Hepatic stellate cell (primary cell): Measurements from ENCODE around the gene CAP1.
"Not testable (repeated sequence)": the region's sequence is repeated elsewhere in the genome, so short reads cannot be mapped to it uniquely, and the experiment has no call there.

Experiments
- DNase-seq: peaks from one replicate; pipeline ENCODE4 v3.0.0; 2011; ENCODE audit warnings: low spot score

Gene CAP1

DNA sequence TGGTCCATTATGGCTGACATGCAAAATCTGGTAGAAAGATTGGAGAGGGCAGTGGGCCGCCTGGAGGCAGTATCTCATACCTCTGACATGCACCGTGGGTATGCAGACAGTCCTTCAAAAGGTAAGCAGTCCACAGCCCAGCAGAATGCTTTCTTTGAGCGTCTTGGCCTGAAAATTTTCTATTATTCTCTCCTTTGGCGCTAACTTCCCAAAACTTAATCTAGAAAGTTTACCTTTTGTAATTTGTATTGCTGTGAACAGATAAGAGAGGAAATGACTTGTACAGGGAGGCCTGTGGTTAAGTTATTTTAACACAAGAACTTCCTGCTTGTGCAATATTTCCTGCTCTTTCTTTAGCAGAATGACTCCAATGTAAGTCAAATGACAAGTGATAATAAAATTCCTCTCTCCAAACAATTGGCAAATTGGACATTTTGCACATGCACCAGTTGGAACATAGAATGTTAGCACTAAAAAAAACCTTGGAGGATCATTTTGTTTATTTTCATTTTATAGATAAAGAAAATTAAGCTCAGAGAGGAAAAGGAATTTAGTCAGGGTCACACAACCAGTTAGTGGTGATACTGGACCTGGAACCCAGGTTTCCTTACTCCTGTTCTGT, 18.9 kb downstream of the CAP1 start:
- DNase-seq = peak; percentile 23

GRCh38 chr1:40059960-40060750, 19.6 kb downstream of the CAP1 start:
- no peak for DNase-seq

DNA sequence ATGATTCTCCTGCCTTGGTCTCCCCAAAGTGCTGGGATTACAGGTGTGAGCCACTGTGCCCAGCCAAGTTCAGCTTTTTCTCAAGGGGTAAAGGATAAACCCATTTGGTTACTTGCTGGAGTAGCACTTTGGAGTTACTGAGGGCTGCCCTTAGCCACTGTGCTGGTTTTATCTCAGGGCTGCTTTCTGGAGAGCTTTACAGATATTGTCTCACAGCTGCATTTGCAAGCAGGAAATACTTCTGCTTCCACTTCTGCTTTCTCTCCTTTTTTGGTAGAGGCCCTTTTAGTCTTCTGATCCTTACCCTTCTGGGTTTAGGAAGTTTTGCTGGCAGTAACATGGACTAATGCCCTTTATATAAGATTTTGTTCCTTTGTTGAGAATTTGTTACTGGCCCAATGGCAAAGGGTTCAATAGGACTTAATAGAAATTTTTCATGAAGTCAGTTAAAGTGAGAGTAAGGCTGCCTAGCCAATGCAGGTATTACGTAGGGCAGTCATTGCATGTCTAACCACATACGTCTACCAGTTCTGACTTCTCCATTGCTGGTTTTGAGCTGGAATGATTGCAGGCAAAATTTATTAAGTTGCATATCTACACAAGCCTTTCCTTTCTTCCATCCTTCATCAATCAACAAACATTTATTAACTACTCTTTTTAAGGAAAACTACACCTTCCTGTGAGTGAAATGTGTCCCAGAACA, 24.4 kb downstream of the CAP1 start:
- DNase-seq = no peak

DNA sequence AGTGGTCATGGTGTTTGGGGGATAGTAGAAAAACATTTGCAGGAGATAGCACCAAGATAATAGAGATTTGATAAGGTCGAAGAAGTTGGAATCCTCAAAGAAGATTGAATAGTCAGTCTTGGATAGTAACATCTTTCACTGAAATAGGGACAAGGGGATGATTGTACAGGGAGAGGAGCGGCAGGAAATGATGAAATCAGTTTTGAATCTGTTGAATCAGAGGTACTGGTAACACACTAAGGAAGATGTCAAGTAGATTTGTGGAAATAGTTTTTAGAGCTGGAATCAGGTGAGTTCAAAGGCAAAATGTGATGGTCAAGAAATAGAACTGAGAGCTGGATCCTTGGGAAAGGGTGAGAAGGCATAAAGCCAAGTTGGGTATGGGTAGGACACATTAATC, 26.5 kb downstream of the CAP1 start:
- DNase-seq = no peak

GRCh38 chr1:40067851-40068250, 27.3 kb downstream of the CAP1 start:
- DNase-seq = no peak

DNA sequence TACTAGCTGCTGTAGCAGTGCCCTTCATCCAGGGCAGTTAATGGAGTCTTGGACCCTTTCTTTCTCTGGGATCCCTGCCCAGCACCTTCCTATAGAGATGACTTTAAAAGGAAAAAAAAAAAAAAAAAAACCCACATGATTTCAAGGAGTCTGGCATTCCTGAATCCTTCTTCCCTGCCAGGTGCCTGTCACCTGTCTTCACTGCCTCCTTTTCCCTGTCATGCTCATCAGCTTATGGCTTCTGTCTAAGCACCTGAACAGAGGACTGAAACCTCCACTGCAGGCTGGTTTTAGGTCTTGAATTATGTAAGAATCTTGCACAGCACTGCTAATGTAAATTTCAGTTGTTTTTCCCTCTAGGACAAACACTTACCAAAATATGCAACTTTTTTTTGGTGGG, 31.6 kb downstream of the CAP1 start:
- DNase-seq = no peak

DNA sequence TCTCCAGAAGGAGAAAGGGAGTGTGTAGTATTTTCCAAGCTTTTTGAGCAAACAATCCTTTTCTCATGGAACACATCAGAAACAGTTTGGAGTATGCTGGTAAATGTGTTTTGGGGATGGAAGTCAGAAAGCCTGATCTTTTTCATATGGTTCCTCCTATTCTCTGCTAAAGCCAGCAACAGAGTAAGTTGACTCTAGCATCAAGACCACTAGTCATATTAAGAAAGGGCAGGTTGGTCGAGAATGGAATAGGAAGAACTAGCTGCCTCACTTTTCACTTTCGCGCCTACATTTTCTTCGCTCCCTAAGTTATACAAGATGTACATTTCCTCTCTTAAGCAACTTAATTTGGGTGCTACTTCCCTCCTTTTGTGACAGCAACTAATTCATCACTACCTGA, 32.5 kb downstream of the CAP1 start:
- no peak for DNase-seq

DNA sequence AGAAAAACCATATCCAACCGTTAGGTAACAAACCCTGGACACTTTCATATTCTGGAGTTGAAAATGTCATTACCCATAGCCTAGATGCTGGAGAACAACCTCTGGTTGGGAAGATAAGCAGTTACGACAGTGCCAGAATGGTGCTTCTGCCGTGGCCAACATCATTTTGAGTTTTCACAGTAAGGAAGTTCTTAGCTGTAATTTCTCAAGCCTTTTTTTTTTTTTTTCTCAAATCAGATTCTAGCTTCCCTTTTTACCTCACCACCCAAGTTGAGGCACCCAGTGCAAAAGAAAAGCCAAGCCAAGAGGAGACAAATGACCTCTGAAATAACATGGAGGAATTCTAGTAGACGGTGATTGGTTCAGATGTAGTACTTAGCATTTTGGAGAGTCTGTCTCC, 34.7 kb downstream of the CAP1 start:
- DNase-seq = no peak

- peak; percentile 55 for DNase-seq
These were observed 36.4 kb downstream of the CAP1 start for GRCh38 chr1:40076895-40077312.

DNA sequence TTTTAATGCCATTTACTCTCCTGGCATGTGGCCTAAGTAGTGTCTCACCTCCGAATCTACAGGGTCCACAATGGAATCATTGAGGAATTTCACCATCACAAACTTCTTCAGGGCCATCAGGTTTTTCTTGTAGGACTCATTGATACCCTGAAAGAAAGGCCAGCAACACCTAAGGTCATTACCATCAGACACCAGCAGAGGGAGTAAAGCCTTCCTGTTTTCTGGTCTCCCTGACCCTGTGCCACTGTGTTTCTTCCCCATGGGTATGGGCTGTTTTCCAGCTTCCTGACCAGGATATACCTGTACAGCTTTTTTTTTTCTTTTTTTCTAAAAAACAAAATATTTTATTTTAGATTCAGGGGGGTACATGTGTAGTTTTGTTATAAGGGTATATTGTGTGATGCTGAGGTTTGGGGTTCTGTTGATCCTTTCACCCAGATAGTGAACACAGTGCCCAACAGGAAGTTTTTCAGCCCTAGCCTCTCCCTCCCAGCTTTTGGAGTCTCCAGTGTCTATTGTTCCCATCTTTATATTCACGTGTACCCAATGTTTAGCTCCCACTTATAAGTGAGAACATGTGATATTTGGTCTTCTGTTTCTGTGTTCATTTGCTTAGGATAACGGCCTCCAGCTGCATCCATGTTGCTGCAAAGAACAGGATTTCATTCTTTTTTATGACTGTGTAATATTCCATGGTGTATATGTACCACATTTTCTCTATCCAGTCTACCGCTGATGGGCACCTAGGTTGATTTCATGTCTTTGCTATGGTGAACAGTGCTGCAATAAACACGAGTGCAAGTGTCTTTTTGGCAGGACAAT, 38.2 kb downstream of the CAP1 start:
- DNase-seq = peak; percentile 29

- no peak for DNase-seq
These were observed 39.4 kb downstream of the CAP1 start for GRCh38 chr1:40079774-40080400.

DNA sequence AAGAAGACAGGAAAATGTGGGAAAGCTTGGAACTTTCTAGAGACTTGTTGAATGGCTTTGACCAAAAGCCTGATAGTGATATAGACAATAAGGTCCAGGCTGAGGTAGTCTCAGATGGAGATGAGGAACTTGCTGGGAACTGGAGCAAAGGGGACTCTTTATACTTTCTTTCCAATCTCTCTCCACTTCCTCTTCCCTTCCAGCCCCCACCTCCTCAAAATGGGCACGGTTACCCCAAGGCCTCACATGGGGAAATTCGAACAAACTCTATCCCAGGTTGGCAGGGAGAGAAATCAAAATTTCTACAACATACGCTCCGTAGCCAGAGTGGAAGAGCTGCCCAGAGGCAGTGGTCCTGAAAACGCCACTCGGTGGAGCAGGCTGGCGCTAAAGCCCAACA, 41.3 kb downstream of the CAP1 start:
- no peak for DNase-seq

DNA sequence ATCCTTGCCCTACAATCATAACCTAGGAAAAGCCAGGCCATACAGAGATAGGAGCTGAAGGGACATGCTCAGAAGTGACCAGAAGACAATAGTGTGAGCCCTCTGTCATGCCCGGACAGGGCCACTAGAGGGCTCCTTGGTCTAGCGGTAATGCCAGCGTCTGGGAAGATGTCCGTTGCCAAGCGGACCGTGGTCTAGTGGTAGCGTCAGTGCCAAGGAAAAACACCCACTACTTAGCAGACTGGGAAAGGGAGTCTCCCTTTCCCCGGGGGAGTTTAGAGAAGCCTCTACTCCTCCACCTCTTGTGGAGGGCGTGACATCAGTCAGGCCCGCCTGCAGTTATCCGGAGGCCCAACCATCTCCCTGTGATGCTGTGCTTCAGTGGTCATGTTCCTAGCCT, 44.2 kb downstream of the CAP1 start:
- not testable (repeated sequence) for DNase-seq

DNA sequence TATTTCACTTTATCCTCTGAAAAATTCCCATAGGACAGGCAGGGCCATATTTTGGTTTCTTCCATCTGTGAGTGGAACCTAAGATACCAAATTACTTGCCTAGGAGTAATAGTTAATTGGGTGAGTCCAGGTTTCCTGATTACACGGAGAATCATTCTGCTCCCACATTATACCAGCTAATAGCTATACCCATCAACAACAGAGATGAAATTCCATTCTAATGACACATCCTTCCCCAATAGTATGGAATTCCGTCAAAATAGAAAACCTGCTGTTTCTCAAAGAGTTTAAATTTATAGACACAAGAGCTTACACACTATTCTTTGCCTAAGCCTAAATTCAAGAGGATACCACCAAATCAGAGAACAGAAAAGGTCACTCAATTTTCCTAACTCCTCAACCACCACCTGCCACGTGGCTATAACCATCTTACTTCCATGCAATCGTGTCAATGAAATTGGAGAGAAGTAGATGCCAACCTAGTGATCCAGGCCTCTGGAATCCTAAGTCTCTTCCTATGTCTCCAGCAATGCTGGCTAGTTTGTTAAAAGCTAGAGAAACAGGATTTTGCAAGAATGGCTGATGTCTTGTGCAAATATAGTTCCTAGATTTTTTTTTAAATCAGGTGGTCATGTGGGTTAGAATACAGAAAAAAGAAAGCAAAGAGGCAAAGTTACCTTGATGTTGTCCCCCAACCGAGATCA, 50.3 kb downstream of the CAP1 start:
- DNase-seq = no peak

DNA sequence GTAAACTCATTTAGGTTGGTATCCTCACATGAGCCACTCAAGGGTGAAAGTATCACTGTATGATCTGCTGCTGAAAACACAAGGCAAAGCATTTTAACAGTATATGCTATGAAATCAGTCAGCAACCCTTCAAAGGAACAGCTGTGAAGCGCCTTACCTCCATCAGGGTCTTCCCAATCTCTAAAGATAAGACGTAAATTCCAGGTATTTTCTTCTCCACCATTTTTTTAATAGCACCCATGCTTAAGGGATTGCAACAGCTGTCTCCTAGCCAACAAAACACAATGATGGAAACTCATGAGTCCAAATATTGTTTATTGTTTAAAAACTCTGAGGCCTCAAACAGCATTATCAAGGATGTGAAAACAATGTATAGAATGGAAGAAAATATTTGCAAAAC, 51.7 kb downstream of the CAP1 start:
- no peak for DNase-seq

DNA sequence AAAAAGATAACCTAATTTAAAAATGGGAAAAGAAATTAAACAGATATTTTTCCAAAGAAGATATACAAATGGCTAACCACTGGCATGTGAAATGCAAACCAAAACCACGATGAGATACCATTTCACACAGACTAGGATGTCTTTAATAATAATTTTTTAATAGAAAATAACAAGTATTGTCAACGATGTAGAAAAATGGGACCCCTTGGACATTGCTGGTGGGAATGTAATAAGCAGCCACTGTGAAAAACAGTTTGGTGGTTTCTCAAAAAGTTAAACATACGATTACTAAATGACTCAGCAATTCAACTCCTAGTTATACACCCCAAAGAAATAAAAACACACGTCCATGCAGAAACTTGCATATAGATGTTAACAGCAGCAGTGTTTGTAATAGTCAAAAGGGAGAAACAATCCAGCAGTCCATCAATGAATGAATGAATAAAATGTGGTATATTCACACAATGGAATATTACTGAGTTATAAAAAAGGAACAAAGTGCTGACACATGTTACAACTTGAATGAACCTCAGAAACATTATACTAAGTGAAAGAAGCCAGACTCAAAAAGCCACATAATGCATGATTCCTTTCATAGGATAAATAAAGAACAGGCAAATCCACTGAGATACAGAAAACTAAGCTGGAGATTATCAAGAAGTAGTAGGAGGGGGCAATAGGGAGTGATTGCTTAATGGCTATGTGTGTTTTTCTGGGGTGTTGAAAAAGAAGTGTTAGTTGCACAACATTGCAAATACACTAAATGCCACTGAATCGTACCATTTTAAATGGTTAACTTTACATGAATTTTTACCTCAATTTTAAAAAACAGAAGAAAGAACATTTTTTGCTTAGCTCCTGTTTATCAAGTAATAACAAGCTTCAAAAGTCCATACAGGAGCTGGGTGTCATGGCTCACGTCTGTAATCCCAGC, 52.4 kb downstream of the CAP1 start:
- no peak for DNase-seq

DNA sequence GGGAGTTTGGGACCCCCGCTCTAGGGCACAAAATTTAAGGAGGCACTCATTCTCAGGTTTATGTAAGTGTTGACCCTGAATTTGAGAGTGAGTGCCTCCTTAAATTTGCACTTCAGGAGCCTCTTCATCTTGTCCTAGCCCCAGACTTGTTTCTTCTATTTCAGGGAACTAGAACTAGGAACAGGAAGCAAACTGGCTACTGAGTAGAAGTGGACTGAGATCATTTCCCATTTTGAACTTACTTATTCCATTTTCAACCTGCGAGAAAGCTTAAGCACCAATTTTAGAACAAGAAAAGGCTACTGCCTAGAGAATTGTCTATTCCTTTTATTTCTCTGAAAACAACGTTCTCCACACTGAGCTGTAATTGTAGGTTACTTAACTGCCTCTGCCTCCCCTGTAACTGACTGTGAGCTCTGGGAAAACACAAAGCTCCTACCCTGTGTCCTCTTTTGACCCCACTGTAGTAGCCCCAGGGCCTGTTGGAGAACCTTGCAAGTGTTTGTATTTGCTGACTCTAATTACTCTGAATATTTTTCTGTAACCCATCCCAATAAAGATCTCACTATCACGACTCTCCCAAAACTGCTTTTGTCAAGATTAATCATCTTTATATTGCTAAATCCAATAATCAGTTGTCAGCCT, 54.1 kb downstream of the CAP1 start:
- no peak for DNase-seq

DNA sequence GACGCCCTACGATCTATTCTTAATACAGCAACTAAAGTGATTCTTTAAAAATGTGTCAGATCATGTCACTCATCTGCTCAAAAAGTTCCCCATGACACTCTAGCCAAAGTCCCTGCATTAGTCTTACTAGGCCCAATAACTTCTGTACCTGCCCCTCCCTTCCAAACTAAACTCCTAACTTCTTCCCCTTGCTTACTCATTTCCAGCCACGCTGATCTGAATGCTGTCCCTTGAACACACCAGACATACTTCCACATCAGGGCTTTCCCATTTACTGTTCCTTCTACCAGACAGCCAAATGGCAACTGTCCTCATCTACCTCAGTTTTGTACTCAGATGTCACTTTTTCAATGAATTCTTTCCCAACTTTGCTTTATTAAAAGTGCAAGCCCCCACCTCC, 55.3 kb downstream of the CAP1 start:
- DNase-seq = no peak

DNA sequence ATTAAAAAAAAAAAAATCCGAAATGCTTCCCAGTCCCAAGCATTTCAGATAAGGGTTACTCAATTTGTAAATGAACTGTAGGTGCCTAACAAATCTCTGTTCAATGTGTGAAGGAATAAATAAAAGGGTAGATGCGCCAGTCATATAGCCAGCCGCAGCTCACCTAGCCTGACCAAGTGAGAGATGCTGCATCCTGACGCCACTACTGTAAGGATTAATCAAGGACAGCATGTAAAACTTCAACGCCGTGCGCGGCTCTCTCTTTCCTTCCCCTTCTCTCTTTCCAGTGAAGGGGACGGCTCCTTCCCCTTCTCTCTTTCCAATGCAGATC, 56.1 kb downstream of the CAP1 start:
- DNase-seq = no peak
